CD4-positive, alpha-beta T cell treated with Interleukin-6 at 100 ng/mL for 8 hours (primary cell): Measurements from ENCODE around the gene ITGA7.

Experiments used
- DNase-seq: peaks from one replicate; pipeline ENCODE4 v3.0.0-alpha.2; 2020; ENCODE audit warnings: mixed read lengths, low spot score

ITGA7 gene

GRCh38 chr12:55707841-55708694 lies at the start of gene ITGA7:
TSS of gene ITGA7 (minus strand) at chr12:55707904. CDS start at chr12:55707682, 222 bp downstream.
- peak; percentile 53 for DNase-seq

- DNase-seq: no peak
Measured at GRCh38 chr12:55755246-55755645, 47.5 kb upstream of the ITGA7 start.

- DNase-seq: no peak
Measured at GRCh38 chr12:55748230-55748993, 40.7 kb upstream of the ITGA7 start.

- DNase-seq: no peak
Measured at GRCh38 chr12:55746913-55747231, 39.2 kb upstream of the ITGA7 start.

- no peak for DNase-seq
Measured at GRCh38 chr12:55746174-55746912, 38.6 kb upstream of the ITGA7 start.

- no peak for DNase-seq
Measured at GRCh38 chr12:55745361-55746173, 37.9 kb upstream of the ITGA7 start.

- DNase-seq: no peak
Measured at GRCh38 chr12:55744340-55745030, 36.8 kb upstream of the ITGA7 start.

- DNase-seq: peak; percentile 38
Measured at GRCh38 chr12:55743406-55744339, 36.0 kb upstream of the ITGA7 start.

- DNase-seq: peak; percentile 73
Measured at GRCh38 chr12:55742719-55743405, 35.2 kb upstream of the ITGA7 start, which contains the start of gene GDF11. TSS of gene GDF11 (plus strand) at chr12:55743122. CDS start at chr12:55743317, 195 bp downstream.

- DNase-seq: no peak
Measured at GRCh38 chr12:55741931-55742680, 34.4 kb upstream of the ITGA7 start.

GRCh38 chr12:55739025-55739378 lies 31.3 kb upstream of the ITGA7 start:
- DNase-seq: no peak

- DNase-seq: peak; percentile 83
Measured at GRCh38 chr12:55738123-55739024, 30.7 kb upstream of the ITGA7 start.

- DNase-seq: no peak
Measured at GRCh38 chr12:55737581-55738122, 29.9 kb upstream of the ITGA7 start.

- DNase-seq: peak; percentile 64
Measured at GRCh38 chr12:55736780-55737580, 29.3 kb upstream of the ITGA7 start.

- DNase-seq: no peak
Measured at GRCh38 chr12:55736076-55736475, 28.4 kb upstream of the ITGA7 start.

GRCh38 chr12:55734595-55734994 lies 26.9 kb upstream of the ITGA7 start:
- DNase-seq: no peak
